Brain microvascular endothelial cell (primary cell): ENCODE data around the gene LGALS13.
A peak's percentile ranks its signal among the peaks of the same experiment; 100 is the strongest.

Experiments used
- DNase-seq: peaks from one replicate; pipeline ENCODE4 v3.0.0-alpha.2; 2020
- H3K27ac ChIP-seq: fragments of 250-450 bp; sonication (Bioruptor Pico); 2 replicates; pipeline ENCODE4 v1.5.1; 2020; ENCODE audit warnings: mild to moderate bottlenecking, moderate library complexity
- H3K27me3 ChIP-seq: fragments of 250-450 bp; sonication (Bioruptor Pico); replicated peaks from 2 replicates; pipeline ENCODE4 v1.5.1; 2020; ENCODE audit warnings: mild to moderate bottlenecking
- H3K36me3 ChIP-seq: fragments of 250-450 bp; sonication (Bioruptor Pico); replicated peaks from 2 replicates; pipeline ENCODE4 v1.5.1; 2020; ENCODE audit warnings: mild to moderate bottlenecking
- H3K4me3 ChIP-seq: 2 replicates; pipeline ENCODE4 v1.5.1; 2011; ENCODE audit warnings: low read depth, mild to moderate bottlenecking, control low read depth, low read length, moderate library complexity
- CTCF ChIP-seq: IDR thresholded peaks from 2 replicates; pipeline ENCODE4 v1.5.1; 2011; ENCODE audit warnings: low read depth, mild to moderate bottlenecking, moderate library complexity, low read length, control low read depth, inconsistent platforms; ENCODE audit errors: missing control alignments
- in situ Hi-C: cut with HindIII; loops from 2 replicates; pipeline ENCODE4 v1.10.0; 2017; ENCODE audit warnings: low sequenced_read_pairs, low pct_ligation_motif_present

The LGALS13 gene, protein sequence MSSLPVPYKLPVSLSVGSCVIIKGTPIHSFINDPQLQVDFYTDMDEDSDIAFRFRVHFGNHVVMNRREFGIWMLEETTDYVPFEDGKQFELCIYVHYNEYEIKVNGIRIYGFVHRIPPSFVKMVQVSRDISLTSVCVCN

DNA sequence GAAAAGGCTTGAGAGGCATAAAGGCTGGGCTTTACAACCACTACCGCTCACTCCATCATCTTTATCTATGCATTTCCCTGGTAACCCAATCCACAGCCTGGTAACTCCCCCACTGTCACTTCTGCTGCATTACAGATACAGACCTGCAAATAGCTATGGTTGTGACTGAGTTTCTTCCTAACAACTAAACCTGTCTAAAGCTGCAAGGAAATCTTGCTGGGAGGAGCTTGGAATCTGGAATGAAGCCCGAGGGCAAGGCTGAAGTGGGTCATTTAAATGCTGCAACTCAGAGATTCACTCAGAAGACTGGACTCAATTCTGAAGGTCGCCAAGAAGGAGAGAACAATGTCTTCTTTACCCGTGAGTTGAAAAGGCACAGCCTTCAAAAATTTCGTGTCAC is at the start of gene LGALS13:
TSS of gene LGALS13 (plus strand) at position 301 of the 400 bp plus-strand sequence. CDS start at position 346, 45 bp downstream.
- no peak for TF ChIP-seq CTCF
- H3K27ac ChIP-seq, result no peak within 1 kb of the TSS
- no peak for DNase-seq
- in situ Hi-C loops, result no loop called here
- H3K4me3 ChIP-seq, result no peak within 1 kb of the TSS
- H3K27me3 ChIP-seq, result no peaks in the 10 kb centered on the region
- no peaks in the 10 kb centered on the region for H3K36me3 ChIP-seq

- Histone ChIP-seq H3K36me3 (no peaks in the 10 kb centered on the region), H3K27me3 (no peaks in the 10 kb centered on the region), H3K4me3 (no peak overlapping the region), H3K27ac (no peak overlapping the region)
- no peak for TF ChIP-seq CTCF
- no peak for DNase-seq
- in situ Hi-C loops, result no loop called here
Observed at GRCh38 chr19:39553082-39553652, 49.2 kb upstream of the LGALS13 start.

DNA sequence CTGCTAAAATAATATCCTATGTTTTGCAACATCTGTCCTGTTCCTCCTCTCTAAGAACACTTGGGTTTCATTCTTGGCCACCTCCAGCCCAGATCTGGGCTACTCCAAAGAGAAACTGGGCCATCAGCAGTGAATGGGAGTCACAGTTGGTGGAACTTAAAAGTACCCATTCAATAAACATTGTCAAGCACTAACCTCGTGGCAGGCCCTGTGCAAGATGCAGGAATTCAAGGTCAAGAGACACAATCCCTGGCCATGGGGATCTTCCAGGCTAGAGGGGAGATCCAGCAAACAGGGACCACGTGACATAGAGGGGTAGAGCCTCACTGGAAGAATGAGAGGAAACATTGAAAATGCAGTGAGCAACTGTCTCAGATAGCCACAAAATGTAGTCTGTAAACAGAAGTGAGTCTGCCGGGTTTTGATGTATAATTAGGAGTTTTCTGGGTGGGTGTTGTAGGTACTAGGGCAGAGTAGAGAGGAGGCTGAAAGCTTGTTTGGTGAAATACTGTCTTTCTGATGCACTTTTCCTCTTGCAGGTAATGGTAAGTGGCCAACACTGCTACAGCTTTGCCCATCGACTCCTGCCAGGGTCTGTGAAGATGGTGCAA is 47.5 kb upstream of the LGALS13 start:
- Histone ChIP-seq H3K4me3 (no peak overlapping the region), H3K27ac (no peak overlapping the region), H3K36me3 (no peaks in the 10 kb centered on the region), H3K27me3 (no peaks in the 10 kb centered on the region)
- no peak for TF ChIP-seq CTCF
- in situ Hi-C loops, result no loop called here
- DNase-seq, result no peak

- in situ Hi-C loops, result no loop called here
- no peaks in the 10 kb centered on the region for H3K36me3 ChIP-seq
- no peak for DNase-seq
- no peak for TF ChIP-seq CTCF
- no peak overlapping the region for H3K27ac ChIP-seq
- H3K4me3 ChIP-seq, result no peak overlapping the region
- no peaks in the 10 kb centered on the region for H3K27me3 ChIP-seq
Observed at GRCh38 chr19:39555883-39556282, 46.4 kb upstream of the LGALS13 start.

GRCh38 chr19:39557811-39558623 is 44.3 kb upstream of the LGALS13 start:
- Histone ChIP-seq H3K27me3 (no peaks in the 10 kb centered on the region), H3K27ac (no peak overlapping the region), H3K4me3 (no peak overlapping the region), H3K36me3 (no peaks in the 10 kb centered on the region)
- in situ Hi-C loops, result no loop called here
- DNase-seq, result peak; percentile 18
- TF ChIP-seq CTCF, result no peak
